Left kidney (tissue), 2 donors: ENCODE results near the gene CTSZ. TPM values are rescaled to one million over a fixed set of nuclear protein-coding genes. Genes with fewer than 3 reads are reported as not detected.
A peak's percentile ranks its signal among the peaks of the same experiment; 100 is the strongest.
"Not testable (repeated sequence)": the region's sequence is repeated elsewhere in the genome, so short reads cannot be mapped to it uniquely, and the experiment has no call there.

Experiments used
- DNase-seq: peaks from one replicate; pipeline ENCODE4 v3.0.0-alpha.2; 2013
- polyA plus RNA-seq: library from polyadenylated mRNA; unstranded; fragments of 120-200 nt; gene quantifications from one replicate; pipeline ENCODE4 v1.2.1, GENCODE V29; 2013; ENCODE audit not compliant: insufficient read length

CTSZ gene
- polyA plus RNA-seq, 1 donor = 65.2 TPM

- peak; percentile 79 for DNase-seq
These were observed 26.1 kb downstream of the CTSZ start, which contains the start of gene NELFCD for GRCh38 chr20:58980711-58981627. NELFCD (plus strand) TSS chr20:58981256; CDS start chr20:58981310, 54 bp downstream.

GRCh38 chr20:58978351-58979190 is 28.5 kb downstream of the CTSZ start:
- DNase-seq = no peak

GRCh38 chr20:58976061-58976730 is 30.9 kb downstream of the CTSZ start:
- DNase-seq = no peak

DNA sequence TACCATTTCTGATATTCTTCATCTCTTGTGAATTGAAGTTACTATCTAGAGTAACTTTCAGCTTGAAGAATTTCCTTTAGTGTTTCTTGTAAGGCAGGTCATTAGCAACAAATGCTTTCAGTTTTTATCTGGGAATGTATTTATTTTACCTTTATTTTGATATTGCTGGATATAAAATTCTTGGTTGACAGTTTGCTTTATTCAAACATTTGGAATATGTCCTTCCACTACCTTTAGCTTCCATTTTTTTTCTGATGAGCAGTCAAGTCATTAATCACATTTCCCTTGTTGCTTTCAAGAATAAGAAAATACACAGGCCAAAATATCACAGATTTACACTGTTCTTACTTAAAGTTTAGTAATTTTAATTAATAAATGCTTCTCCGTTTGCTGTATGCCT is 31.7 kb downstream of the CTSZ start:
- no peak for DNase-seq

GRCh38 chr20:58973866-58974265 is 33.2 kb downstream of the CTSZ start:
- no peak for DNase-seq

DNA sequence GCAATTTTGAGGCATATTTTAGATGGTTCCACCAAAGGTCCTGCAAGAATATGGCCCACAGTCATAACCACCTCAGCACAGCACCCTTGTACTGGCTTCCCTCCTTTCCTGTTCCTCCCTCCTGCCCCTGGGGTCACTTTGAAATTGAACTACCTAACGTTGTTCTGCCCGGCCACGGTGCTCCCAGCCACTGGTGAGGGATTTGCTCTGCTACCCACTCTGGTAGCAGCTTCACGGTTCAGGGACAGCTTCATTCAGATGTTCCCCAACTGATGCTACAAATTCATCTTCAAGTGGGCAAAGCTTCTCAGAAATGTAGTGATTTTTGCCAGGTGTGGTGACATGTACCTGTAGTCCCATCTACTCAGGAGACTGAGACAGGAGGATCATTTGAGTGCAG is 33.9 kb downstream of the CTSZ start:
- DNase-seq = no peak

GRCh38 chr20:58971429-58971828 is 35.6 kb downstream of the CTSZ start:
- DNase-seq = no peak

- DNase-seq = no peak
These were observed 36.9 kb downstream of the CTSZ start for GRCh38 chr20:58970146-58970545.

GRCh38 chr20:58969439-58969838 is 37.6 kb downstream of the CTSZ start:
- no peak for DNase-seq

DNA sequence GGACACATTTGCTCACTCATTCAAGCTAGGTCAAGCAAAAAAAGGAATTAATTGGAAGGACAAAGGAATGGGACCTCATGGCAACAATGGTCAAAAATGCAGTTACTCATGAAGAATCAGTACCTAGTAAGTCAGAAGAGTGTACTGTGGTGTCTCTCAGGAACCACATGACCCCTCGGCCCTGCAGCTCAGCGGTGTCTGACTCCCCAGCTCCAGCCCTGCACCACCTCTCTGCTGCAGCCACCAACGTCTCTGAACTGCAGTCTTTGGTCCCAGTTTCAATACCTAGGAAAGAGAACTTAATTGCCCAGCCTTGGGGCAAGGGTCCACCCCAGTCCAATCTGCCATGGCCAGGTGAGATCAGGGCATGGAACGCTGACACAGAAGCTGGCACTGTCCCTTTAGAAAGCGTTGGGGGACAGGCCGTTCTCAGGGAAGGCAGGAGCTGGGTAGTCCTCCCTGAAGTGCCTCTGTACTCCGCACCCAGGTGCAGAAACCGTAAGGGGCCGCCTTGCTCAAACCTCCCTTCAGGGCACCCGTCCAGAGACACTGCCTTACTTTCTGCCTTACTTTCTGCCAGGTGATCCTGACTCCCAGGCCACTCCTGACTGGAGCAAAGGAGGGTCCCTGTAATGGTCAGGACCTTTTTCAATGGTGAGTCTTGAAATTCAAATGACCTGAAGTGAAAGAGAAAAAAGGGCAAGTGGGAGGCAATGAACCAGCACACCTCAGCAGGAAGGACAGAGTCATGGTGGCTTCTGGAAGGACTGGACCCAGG is 39.2 kb downstream of the CTSZ start:
- DNase-seq = no peak

DNA sequence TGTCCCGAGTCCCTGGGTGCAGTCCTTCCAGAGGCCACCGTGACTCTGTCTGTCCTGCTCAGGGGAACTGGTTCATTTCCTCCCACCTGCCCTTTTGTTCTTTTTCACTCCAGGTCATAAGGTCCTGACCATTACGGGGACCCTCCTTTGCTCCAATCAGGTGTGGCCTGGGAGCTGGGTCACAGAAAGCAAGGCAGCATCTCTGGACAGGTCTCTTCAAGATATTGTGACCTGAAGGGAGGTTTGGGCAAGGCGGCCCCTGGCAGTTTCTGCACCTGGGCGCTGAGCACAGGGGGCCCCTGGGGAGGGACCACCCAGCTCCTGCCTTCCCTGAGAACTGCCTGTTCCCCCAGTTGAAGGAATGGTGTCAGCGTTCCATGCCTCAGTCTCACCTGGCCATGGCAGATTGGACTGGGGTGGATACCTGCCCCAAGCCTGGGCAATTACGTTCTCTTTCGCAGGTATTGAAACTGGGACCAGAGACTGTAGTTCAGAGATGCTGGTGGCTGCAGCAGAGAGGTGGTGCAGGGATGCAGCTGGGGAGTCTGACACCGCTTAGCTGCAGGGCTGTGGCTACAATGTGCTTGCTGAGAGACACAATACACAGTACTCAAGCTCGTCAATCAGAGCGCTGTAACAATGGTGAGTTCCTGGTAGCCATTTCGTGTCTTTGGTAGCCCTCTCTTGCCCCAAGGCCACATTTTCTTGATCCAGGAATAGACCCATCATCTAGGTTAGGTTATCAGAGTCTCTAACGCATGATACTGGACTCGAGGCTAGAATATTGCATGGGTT is 41.6 kb downstream of the CTSZ start:
- no peak for DNase-seq

- not testable (repeated sequence) for DNase-seq
These were observed 43.1 kb downstream of the CTSZ start for GRCh38 chr20:58963922-58964321.

DNA sequence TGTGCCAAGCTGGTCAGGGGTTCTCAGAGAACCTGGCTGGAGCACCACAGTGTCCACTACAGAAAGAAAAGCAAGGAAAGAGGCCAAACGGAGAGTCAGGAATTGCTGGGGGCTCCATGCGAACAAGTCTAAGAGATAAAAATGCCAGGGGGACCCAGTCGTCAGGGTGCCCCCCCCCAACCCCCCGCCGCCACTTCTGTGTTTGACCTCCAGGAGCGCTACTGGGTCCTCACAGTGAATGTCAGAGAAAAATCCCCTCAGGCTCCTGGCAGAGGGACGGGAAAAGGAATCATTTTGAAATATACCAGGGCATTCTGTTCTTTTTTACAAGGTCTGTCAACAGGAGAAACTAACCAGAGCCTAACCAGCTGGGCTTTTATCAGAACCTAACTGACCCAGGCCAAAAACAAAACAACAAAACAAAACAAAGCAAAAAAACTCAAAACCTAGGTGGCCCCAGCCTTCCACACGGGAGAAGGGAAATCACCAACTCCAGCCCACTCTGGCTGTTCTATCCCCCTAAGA is 43.9 kb downstream of the CTSZ start:
- DNase-seq = no peak

GRCh38 chr20:58959652-58960051 is 47.4 kb downstream of the CTSZ start:
- DNase-seq = no peak

DNA sequence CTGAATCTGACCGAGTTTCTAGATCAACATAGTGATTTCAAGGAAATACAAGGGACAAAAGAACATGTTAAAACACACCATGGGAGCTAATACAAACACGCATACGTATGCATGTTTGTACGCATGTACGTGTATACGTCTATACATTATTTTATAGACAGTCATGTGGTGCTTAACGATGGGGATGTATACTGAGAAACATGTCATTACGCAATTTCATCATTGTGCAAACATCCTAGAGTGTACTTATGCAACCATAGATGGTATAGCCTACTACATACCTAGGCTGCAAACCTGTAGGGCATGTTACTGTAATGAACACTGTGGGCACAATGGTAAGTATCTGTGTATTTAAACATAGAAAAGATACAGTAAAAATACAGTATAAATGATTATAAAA is 51.0 kb downstream of the CTSZ start:
- no peak for DNase-seq

DNA sequence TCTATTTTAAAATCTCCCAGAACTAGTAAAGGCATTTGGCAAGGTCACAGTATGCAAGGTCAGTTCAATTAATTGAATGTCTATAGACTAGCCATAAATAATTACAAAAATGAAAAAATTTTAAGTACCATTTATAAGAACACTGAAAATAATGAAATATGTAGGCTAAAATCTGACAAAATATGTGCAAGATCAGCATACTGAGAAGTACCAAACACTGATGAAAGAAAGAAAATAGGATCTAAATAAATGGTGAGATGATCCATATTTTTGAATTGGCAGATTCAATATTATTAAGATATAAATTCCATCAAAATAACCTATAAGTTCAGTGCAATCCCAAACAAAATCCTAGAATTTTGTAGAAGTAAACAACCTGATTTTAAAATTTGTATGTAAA is 54.0 kb downstream of the CTSZ start:
- no peak for DNase-seq

DNA sequence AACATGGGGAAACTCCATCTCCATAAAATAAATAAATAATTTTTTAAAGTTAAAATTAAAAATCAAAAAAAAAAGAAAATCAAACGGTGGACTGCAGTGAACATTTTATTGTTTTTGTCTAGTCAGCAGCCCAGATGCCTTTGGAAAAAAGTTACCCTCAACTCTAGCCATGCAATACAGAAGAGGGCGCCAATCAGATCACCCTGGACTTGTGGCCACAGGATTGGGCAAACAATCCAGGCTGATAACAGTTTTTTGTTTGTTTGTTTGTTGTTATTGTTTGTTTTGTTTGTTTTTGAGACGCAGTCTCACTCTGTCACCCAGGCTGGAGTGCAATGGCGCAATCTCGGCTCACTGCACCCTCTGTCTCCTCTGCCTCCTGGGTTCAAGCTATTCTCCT is 56.5 kb downstream of the CTSZ start:
- no peak for DNase-seq

DNA sequence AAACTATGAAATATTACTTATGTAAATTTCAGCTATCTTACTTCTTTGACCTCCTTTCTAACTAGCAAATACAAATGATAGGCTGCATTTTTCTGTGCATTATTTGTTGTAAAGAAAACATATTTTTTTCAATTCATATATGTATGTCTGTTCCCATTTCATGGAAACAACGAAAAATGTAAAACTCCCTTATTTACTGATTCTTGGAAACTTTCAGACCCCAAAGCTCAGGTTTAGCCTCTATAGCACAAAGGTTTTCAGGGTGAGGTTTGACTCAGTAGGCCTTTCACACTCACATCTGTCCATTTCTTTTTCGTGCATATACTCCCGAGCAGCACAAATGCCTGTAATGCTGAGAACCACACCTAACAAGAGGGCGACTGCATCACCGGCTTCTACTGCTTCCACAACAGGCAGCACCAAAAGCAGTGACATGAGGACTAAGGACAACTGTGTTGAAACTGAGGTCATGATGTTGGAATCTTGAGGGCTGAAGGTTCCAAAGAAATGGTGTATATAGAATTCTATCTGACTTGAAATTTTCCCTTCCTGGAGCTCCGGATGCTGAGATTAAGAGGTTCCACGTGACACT is 59.2 kb downstream of the CTSZ start:
- DNase-seq = not testable (repeated sequence)

- DNase-seq = no peak
These were observed 61.0 kb downstream of the CTSZ start for GRCh38 chr20:58945965-58946631.
